ENCODE data around the gene NAA50. TPM values are rescaled to one million over a fixed set of nuclear protein-coding genes. Genes with fewer than 3 reads are reported as not detected.

Gene NAA50
- total and polyA plus RNA-seq, 2 experiments from 2014 or later, result 103 to 260 TPM

GRCh38 chr3:113736548-113737089 lies 9.4 kb downstream of the NAA50 start:
- Mint-ChIP-seq H3K9me3 (no peaks in the 10 kb centered on the region), H3K27ac (peak overlapping the region; percentile 17; the same call in 1 of the 2 replicates), H3K4me1 (peaks cover 73% of the 10 kb centered on the region), H3K36me3 (ENCODE audit: low read depth) (no peaks in the 10 kb centered on the region; the same call in 2 of the 3 replicates), H3K27me3 (ENCODE audit: insufficient read depth, low read depth, poor library complexity) (no peaks in the 10 kb centered on the region), H3K4me3 (no peak overlapping the region)
- Histone ChIP-seq H3K4me2 (no peak overlapping the region), H3K27me3 (ENCODE audit: insufficient read depth) (no peaks in the 10 kb centered on the region), H2AFZ (no peak overlapping the region), H4K20me1 (replicated peaks; ENCODE audit: insufficient read depth) (peaks cover 49% of the 10 kb centered on the region), H3F3A (replicated peaks; ENCODE audit: low read depth) (no peaks in the 10 kb centered on the region), H3K79me2 (replicated peaks; ENCODE audit: insufficient read depth) (peaks cover 100% of the 10 kb centered on the region), H3K9me2 (ENCODE audit: insufficient read depth) (no peaks in the 10 kb centered on the region), H3K4me3 (no peak overlapping the region), H3K4me1 (ENCODE audit: insufficient read depth) (peaks cover 32% of the 10 kb centered on the region), H3K36me3 (ENCODE audit: insufficient read depth) (no peaks in the 10 kb centered on the region), H3K27ac (ENCODE audit: low read depth) (peak overlapping the region; percentile 26)
- TF ChIP-seq CTCF (conservative IDR thresholded peaks at IDR 0.05; ENCODE audit: low read depth in 2 of 2), result peak; percentile 62 to 75
- no peak for TF ChIP-seq EZH2 (IDR thresholded peaks at IDR 0.05; ENCODE audit: low read depth, unreplicated experiment)
- TF ChIP-seq ZNF331 (CRISPR knock-in tag; IDR thresholded peaks at IDR 0.05; ENCODE audit: low read depth), result no peak
- no peak for TF ChIP-seq NANOG (IDR thresholded peaks at IDR 0.05; ENCODE audit: borderline replicate concordance)
- peak; percentile 75 for DNase-seq (ENCODE audit: low spot score)
- peak; percentile 76 for ATAC-seq

- Histone ChIP-seq H3F3A (replicated peaks; ENCODE audit: low read depth) (no peaks in the 10 kb centered on the region), H4K20me1 (replicated peaks; ENCODE audit: insufficient read depth) (peaks cover 34% of the 10 kb centered on the region), H3K4me2 (no peak overlapping the region), H2AFZ (no peak overlapping the region), H3K27ac (ENCODE audit: low read depth) (no peak overlapping the region), H3K4me1 (ENCODE audit: insufficient read depth) (peaks cover 22% of the 10 kb centered on the region), H3K79me2 (replicated peaks; ENCODE audit: insufficient read depth) (peaks cover 100% of the 10 kb centered on the region), H3K27me3 (ENCODE audit: insufficient read depth) (no peaks in the 10 kb centered on the region), H3K9me2 (ENCODE audit: insufficient read depth) (no peaks in the 10 kb centered on the region), H3K4me3 (no peak overlapping the region), H3K36me3 (ENCODE audit: insufficient read depth) (no peaks in the 10 kb centered on the region)
- H3K4me1 Mint-ChIP-seq, result peaks cover 41% of the 10 kb centered on the region
- H3K27me3 Mint-ChIP-seq (ENCODE audit: insufficient read depth, low read depth, poor library complexity), result peaks cover 4% of the 10 kb centered on the region
- no peak overlapping the region for H3K27ac Mint-ChIP-seq
- ATAC-seq, result no peak
- H3K36me3 Mint-ChIP-seq (ENCODE audit: low read depth), result peaks cover 17% of the 10 kb centered on the region; the same call in 2 of the 3 replicates
- no peaks in the 10 kb centered on the region for H3K9me3 Mint-ChIP-seq
- no peak for TF ChIP-seq NANOG (IDR thresholded peaks at IDR 0.05; ENCODE audit: borderline replicate concordance)
- no peak for TF ChIP-seq JUNB (IDR thresholded peaks at IDR 0.05; ENCODE audit: unreplicated experiment)
- no peak for DNase-seq (ENCODE audit: low spot score)
- no peak overlapping the region for H3K4me3 Mint-ChIP-seq
Observed at GRCh38 chr3:113731694-113732093, 14.4 kb downstream of the NAA50 start.

- Mint-ChIP-seq H3K4me1 (peaks cover 34% of the 10 kb centered on the region), H3K27me3 (ENCODE audit: insufficient read depth, low read depth, poor library complexity) (peaks cover 4% of the 10 kb centered on the region), H3K9me3 (no peaks in the 10 kb centered on the region), H3K36me3 (ENCODE audit: low read depth) (peaks cover 17% of the 10 kb centered on the region; the same call in 2 of the 3 replicates), H3K4me3 (no peak overlapping the region), H3K27ac (no peak overlapping the region)
- no peak for DNase-seq (ENCODE audit: low spot score)
- peaks cover 35% of the 10 kb centered on the region for H4K20me1 ChIP-seq (replicated peaks; ENCODE audit: insufficient read depth)
- H3K4me1 ChIP-seq (ENCODE audit: insufficient read depth), result peaks cover 13% of the 10 kb centered on the region
- H3K4me3 ChIP-seq, result no peak overlapping the region
- peaks cover 100% of the 10 kb centered on the region for H3K79me2 ChIP-seq (replicated peaks; ENCODE audit: insufficient read depth)
- no peaks in the 10 kb centered on the region for H3K36me3 ChIP-seq (ENCODE audit: insufficient read depth)
- H3K27me3 ChIP-seq (ENCODE audit: insufficient read depth), result no peaks in the 10 kb centered on the region
- peak overlapping the region; percentile 37; the same call in 1 of the 2 replicates for H3K4me2 ChIP-seq
- no peaks in the 10 kb centered on the region for H3F3A ChIP-seq (replicated peaks; ENCODE audit: low read depth)
- peak overlapping the region; percentile 34; the same call in 1 of the 2 replicates for H3K27ac ChIP-seq (ENCODE audit: low read depth)
- ATAC-seq, result no peak
- no peak overlapping the region for H2AFZ ChIP-seq
- no peaks in the 10 kb centered on the region for H3K9me2 ChIP-seq (ENCODE audit: insufficient read depth)
- TF ChIP-seq NANOG (IDR thresholded peaks at IDR 0.05; ENCODE audit: borderline replicate concordance) (no peak), STAT1 (IDR thresholded peaks at IDR 0.05; ENCODE audit: unreplicated experiment) (no peak), EZH2phosphoT487 (IDR thresholded peaks at IDR 0.05; ENCODE audit: unreplicated experiment) (no peak), ETS1 (IDR thresholded peaks at IDR 0.05) (no peak), ZNF114 (CRISPR knock-in tag; IDR thresholded peaks at IDR 0.05) (no peak), CTCF (conservative IDR thresholded peaks at IDR 0.05; ENCODE audit: low read depth in 2 of 2) (no peak), EZH2 (IDR thresholded peaks at IDR 0.05; ENCODE audit: low read depth, unreplicated experiment) (no peak), CREB1 (CRISPR knock-in tag; IDR thresholded peaks at IDR 0.05; ENCODE audit: low read depth) (no peak), ZNF331 (CRISPR knock-in tag; IDR thresholded peaks at IDR 0.05; ENCODE audit: low read depth) (no peak)
Observed at GRCh38 chr3:113730550-113730949, 15.5 kb downstream of the NAA50 start.

All from GM23338 (cell line).